Measurements from ENCODE around the gene ADRM1.

ADRM1 gene

GRCh38 chr20:62345681-62346370 is 43.0 kb downstream of the ADRM1 start:
- DNase-seq = no peak

GRCh38 chr20:62346398-62347150 is 43.8 kb downstream of the ADRM1 start:
- DNase-seq = no peak

GRCh38 chr20:62347151-62347404 is 44.3 kb downstream of the ADRM1 start:
- no peak for DNase-seq

GRCh38 chr20:62347445-62347844 is 44.6 kb downstream of the ADRM1 start:
- no peak for DNase-seq

GRCh38 chr20:62348604-62349003 is 45.8 kb downstream of the ADRM1 start:
- DNase-seq = no peak

- no peak for DNase-seq
Measured at GRCh38 chr20:62349556-62350097, 46.8 kb downstream of the ADRM1 start.

- no peak for DNase-seq
Measured at GRCh38 chr20:62350098-62350628, 47.4 kb downstream of the ADRM1 start.

- no peak for DNase-seq
Measured at GRCh38 chr20:62350629-62351422, 48.0 kb downstream of the ADRM1 start.

- DNase-seq = no peak
Measured at GRCh38 chr20:62351469-62352401, 48.9 kb downstream of the ADRM1 start.

- no peak for DNase-seq
Measured at GRCh38 chr20:62352402-62353288, 49.8 kb downstream of the ADRM1 start.

GRCh38 chr20:62353289-62354030 is 50.7 kb downstream of the ADRM1 start:
- no peak for DNase-seq

- DNase-seq = no peak
Measured at GRCh38 chr20:62354031-62354808, 51.4 kb downstream of the ADRM1 start.

- no peak for DNase-seq
Measured at GRCh38 chr20:62354811-62355341, 52.1 kb downstream of the ADRM1 start.

GRCh38 chr20:62355516-62355877 is 52.7 kb downstream of the ADRM1 start:
- no peak for DNase-seq

- DNase-seq = no peak
Measured at GRCh38 chr20:62355878-62356588, 53.2 kb downstream of the ADRM1 start.

GRCh38 chr20:62356589-62357186 is 53.9 kb downstream of the ADRM1 start:
- no peak for DNase-seq

- DNase-seq = no peak
Measured at GRCh38 chr20:62357187-62357667, 54.4 kb downstream of the ADRM1 start.

- DNase-seq = no peak
Measured at GRCh38 chr20:62357681-62358080, 54.9 kb downstream of the ADRM1 start.
